H1 (cell line): ENCODE results near the gene SPARCL1.

ENCODE experiments used
- ATF3 ChIP-seq: IDR thresholded peaks from 2 replicates; pipeline ENCODE4 v1.6.1; 2011; ENCODE audit warnings: low read depth, mild to moderate bottlenecking, low read length; ENCODE audit not compliant: insufficient read depth
- BCL11A ChIP-seq, 2 experiments: IDR thresholded peaks; one replicate each; pipeline ENCODE4 v1.6.1; 2011; ENCODE audit warnings: low read depth in 2 of 2, low read length in 2 of 2, mild to moderate bottlenecking in 2 of 2
- CBX5 ChIP-seq: fragments of 300-800, 300-1000 bp; sonication (generic); IDR thresholded peaks from 2 replicates; pipeline ENCODE4 v1.7.1; 2016; ENCODE audit warnings: antibody characterized with exemption, low read length, low read depth
- CHD2 ChIP-seq: IDR thresholded peaks from 2 replicates; pipeline ENCODE4 v1.6.1; 2012; ENCODE audit warnings: low read length, improper control_type of control experiment
- EZH2 ChIP-seq: fragments of 200-600 bp; sonication (generic); IDR thresholded peaks from 2 replicates; pipeline ENCODE4 v1.7.1; 2012; ENCODE audit warnings: low read depth, mild to moderate bottlenecking, moderate library complexity, low read length, inconsistent platforms; ENCODE audit not compliant: severe bottlenecking
- FOSL1 ChIP-seq: IDR thresholded peaks from 2 replicates; pipeline ENCODE4 v1.6.1; 2011; ENCODE audit warnings: mild to moderate bottlenecking, low read depth, low read length, moderate library complexity; ENCODE audit not compliant: insufficient read depth
- POLR2AphosphoS5 ChIP-seq: IDR thresholded peaks from 2 replicates; pipeline ENCODE4 v1.6.1; 2011; ENCODE audit warnings: low read depth, low read length
- RAD21 ChIP-seq, 2 experiments: IDR thresholded peaks in 1 of 2; conservative IDR thresholded peaks in 1 of 2; 2 replicates each; pipeline ENCODE4 v1.6.1; 2011; ENCODE audit warnings: low read depth in 2 of 2, low read length in 2 of 2, improper control_type of control experiment in 1 of 2, inconsistent platforms in 1 of 2, mild to moderate bottlenecking in 1 of 2, moderate library complexity in 1 of 2
- SRF ChIP-seq: IDR thresholded peaks from 2 replicates; pipeline ENCODE4 v1.6.1; 2011; ENCODE audit warnings: mild to moderate bottlenecking, low read depth, low read length, moderate library complexity
- TAF1 ChIP-seq: IDR thresholded peaks from 2 replicates; pipeline ENCODE4 v1.6.1; 2011; ENCODE audit warnings: mild to moderate bottlenecking, low read depth, low read length
- TCF12 ChIP-seq: IDR thresholded peaks from 2 replicates; pipeline ENCODE4 v1.6.1; 2011; ENCODE audit warnings: low read depth, mild to moderate bottlenecking, low read length
- YY1 ChIP-seq: IDR thresholded peaks from 2 replicates; pipeline ENCODE4 v1.6.1; 2011; ENCODE audit warnings: low read depth, mild to moderate bottlenecking, low read length
- TF ChIP-seq, protein P1 (sequence below), 3 experiments: IDR thresholded peaks; 1 replicate in 2 of 3; 2 replicates in 1 of 3; pipeline versions ENCODE4 v1.5.1 to v1.6.1; 2011; ENCODE audit warnings: low read length in 3 of 3, mild to moderate bottlenecking in 3 of 3, inconsistent platforms in 2 of 3, low read depth in 1 of 3, moderate library complexity in 1 of 3; ENCODE audit not compliant: insufficient read depth in 1 of 3; ENCODE audit errors: control extremely low read depth in 1 of 3
- TF ChIP-seq, protein P2 (sequence below): IDR thresholded peaks from 2 replicates; pipeline ENCODE4 v1.6.1; 2012; ENCODE audit warnings: low read length, inconsistent platforms

DNA sequence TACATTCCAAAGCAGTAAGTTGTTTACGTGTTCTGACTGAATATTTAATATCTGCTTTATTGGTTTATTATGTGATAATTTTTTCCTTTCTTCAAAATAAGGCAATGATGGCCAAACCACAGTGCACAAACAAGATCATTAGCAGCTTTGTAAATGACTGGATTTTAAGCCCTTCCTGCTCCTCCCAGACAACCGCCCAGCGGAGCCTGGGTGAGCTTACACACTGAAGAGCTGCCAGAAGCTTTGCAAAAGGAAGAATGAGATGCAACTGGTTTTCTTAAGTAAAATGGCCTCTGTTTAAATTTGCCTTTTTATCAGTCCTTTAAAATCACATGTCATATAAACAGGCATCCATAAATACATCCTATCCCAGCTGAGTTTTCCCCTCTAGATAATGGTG, 52.2 kb downstream of the SPARCL1 start:
- no peak for TF ChIP-seq YY1
- TF ChIP-seq TCF12 = no peak
- TF ChIP-seq, protein P1, sequence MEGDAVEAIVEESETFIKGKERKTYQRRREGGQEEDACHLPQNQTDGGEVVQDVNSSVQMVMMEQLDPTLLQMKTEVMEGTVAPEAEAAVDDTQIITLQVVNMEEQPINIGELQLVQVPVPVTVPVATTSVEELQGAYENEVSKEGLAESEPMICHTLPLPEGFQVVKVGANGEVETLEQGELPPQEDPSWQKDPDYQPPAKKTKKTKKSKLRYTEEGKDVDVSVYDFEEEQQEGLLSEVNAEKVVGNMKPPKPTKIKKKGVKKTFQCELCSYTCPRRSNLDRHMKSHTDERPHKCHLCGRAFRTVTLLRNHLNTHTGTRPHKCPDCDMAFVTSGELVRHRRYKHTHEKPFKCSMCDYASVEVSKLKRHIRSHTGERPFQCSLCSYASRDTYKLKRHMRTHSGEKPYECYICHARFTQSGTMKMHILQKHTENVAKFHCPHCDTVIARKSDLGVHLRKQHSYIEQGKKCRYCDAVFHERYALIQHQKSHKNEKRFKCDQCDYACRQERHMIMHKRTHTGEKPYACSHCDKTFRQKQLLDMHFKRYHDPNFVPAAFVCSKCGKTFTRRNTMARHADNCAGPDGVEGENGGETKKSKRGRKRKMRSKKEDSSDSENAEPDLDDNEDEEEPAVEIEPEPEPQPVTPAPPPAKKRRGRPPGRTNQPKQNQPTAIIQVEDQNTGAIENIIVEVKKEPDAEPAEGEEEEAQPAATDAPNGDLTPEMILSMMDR (IDR thresholded peaks at IDR 0.05; ENCODE audit: control extremely low read depth in 1 of 3, insufficient read depth in 1 of 3, low read depth in 1 of 3, low read length in 3 of 3) = no peak
- TF ChIP-seq, protein P2, sequence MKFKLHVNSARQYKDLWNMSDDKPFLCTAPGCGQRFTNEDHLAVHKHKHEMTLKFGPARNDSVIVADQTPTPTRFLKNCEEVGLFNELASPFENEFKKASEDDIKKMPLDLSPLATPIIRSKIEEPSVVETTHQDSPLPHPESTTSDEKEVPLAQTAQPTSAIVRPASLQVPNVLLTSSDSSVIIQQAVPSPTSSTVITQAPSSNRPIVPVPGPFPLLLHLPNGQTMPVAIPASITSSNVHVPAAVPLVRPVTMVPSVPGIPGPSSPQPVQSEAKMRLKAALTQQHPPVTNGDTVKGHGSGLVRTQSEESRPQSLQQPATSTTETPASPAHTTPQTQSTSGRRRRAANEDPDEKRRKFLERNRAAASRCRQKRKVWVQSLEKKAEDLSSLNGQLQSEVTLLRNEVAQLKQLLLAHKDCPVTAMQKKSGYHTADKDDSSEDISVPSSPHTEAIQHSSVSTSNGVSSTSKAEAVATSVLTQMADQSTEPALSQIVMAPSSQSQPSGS = no peak
- TF ChIP-seq RAD21 (IDR thresholded peaks at IDR 0.05 in 1 of 2, conservative IDR thresholded peaks at IDR 0.05 in 1 of 2; ENCODE audit: low read depth in 2 of 2, low read length in 2 of 2) = no peak
- no peak for TF ChIP-seq ATF3
- TF ChIP-seq TAF1 = no peak
- TF ChIP-seq CHD2 = no peak
- TF ChIP-seq SRF = no peak
- no peak for TF ChIP-seq FOSL1
- no peak for TF ChIP-seq BCL11A (IDR thresholded peaks at IDR 0.05; ENCODE audit: low read depth in 2 of 2, low read length in 2 of 2)
- TF ChIP-seq EZH2 = no peak
- TF ChIP-seq POLR2AphosphoS5 = no peak
- TF ChIP-seq CBX5 = no peak
